NCI-H2196 treated with DMSO at 0.1 percent for 48 hours (cell line): Measurements from ENCODE around the gene AJM1.
"Not testable (repeated sequence)": the region's sequence is repeated elsewhere in the genome, so short reads cannot be mapped to it uniquely, and the experiment has no call there.

ENCODE experiments used
- DNase-seq: peaks from one replicate; lab custom pipeline; 2025; ENCODE audit not compliant: unreplicated experiment; lab: John Stamatoyannopoulos, UW

The AJM1 gene

DNA sequence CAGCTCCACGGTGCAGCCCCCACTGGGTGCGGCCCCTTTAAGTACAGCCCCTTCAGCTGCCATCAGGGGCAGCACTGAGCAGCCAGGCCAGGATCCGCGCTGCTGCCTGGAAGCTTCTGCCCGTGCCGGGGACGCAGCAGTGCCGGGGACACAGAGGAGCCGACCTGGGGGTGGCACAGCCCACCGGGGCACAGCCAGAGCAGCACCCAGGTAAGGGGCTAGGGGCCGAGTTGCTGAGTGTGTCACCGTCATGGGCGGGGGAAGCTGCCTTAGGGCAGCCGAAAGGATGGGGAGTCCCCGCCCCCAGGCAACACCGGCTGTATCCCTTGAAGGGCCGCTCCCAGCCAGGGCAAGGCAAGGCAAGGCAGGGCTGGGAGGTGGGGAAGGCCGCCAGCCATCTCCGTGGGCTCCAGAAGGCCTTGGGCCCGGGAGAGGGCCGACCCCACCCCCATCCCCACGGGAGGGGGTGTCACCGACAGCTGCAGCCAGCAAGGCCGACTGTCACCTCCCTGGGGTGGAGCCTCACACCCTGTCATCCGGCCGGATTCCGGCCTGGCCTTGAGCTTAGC, at the start of gene AJM1:
AJM1 (plus strand) TSS at position 99 of the 569 bp plus-strand sequence. CDS start 1,937 bp downstream, outside the sequence.
- peak; percentile 36 for DNase-seq

DNA sequence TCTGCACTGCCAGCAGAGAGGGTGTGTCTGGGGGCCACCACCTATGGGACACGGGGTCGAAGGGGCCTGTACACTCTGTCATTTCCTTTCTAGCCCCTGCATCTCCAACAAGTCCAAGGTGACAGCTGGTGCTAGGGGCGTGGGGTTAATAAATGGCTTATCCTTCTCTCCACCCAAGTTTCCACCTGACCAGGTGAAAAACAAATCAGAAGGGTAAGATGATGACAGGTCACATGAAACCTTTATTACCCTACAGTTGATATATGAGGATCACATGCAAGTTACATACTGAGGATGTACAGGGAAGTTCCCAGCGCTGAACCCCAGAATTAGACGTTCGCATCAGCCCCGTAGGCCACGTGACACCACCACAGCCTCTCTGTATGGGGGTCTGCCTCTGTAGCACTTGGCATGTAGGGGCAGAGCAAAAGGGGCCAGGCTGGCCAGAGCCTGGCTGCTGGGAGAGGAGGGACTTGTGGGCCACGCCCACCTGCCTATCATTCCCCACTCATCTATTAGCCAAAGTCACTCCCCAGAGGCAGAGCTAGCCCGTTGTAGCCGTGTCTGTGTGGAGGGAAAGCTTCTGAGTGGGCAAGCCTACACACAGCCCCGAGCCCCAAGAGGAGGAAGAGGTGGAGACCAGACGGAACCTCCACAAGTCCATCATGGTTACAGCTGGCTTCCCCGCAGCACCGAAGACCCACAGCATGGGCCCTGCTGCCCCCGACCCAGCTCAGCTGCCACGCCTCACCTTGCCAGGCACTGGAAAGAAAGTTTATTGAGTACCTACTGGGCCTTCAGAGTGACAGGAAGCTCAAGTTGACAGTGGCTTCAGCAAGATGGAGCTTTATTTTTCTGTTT, 49.0 kb upstream of the AJM1 start:
- DNase-seq, result no peak

DNA sequence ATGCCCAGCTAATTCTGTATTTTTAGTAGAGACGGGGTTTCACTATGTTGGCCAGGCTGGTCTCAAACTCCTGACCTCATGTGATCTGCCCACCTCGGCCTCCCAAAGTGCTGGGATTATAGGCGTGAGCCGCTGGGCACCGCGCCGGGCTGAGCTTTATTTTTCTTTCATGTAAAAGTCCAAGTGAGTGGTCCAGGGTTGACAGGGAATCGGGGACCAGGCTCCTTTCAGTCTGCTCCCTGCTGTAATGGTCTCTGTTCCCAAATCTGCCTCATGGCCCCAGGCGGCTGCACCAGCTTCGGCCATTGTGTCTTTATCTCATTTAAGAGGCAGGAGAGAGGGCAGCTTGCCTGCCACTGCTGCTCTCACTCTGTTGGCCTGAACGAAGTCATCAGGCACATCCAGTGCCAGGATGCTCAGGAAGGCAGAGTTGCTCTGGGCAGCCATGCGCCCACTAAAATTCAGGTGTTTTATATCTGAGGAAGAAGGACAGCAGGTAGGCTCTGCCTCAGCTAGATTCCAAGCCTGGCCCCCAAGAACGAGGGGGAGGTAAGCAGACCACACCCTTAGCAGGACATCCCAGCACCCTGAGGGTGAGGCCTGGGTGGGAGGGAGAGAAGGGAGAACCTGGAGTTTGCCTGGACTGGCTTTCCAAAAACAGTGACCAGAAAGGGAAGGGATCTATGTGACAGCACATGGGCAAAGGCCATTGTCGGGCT, 47.8 kb upstream of the AJM1 start:
- DNase-seq, result no peak

DNA sequence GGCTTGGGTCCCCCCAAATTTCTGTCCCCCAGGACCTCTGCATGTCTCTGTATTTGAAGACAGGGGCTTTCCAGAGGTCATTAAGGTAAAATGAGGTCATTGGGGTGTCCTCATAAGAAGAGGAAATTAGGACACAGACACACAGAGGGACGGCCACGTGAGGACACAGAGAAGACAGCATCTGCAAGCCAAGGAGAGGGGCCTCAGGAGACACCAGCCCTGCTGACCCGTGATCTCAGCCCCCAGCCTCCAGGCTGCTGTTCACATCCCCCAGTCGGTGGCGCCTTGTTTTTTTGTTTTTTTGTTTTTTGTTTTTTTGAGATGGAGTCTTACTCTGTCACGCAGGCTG, 47.3 kb upstream of the AJM1 start:
- DNase-seq, result no peak

DNA sequence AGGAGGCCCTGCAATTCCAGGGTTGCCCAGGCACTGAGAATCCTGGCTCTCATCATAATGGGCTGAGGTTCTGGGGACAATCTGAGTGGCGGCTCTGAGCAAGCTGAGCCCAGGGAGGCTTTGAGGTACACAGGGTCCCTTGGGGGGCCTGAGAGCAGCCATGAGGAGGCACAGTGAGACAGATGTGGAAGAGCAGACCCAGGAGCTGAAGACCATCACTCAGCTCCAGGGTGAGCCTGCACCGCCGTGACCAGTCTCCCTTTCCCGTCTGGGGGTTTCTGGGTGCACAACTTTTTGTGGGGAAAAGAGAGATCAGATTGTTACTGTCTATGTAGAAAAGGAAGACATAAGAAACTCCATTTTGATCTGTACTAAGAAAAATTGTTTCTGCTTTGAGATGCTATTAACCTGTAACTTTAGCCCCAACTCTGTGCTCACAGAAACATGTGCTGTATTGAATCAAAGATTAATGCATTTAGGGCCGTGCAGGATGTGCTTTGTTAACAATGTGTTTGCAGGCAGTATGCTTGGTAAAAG, 46.0 kb upstream of the AJM1 start, which contains the start of gene CCDC183:
CCDC183 (plus strand) TSS at position 101 of the 537 bp plus-strand sequence; CDS start at position 161, 60 bp downstream.
- no peak for DNase-seq

DNA sequence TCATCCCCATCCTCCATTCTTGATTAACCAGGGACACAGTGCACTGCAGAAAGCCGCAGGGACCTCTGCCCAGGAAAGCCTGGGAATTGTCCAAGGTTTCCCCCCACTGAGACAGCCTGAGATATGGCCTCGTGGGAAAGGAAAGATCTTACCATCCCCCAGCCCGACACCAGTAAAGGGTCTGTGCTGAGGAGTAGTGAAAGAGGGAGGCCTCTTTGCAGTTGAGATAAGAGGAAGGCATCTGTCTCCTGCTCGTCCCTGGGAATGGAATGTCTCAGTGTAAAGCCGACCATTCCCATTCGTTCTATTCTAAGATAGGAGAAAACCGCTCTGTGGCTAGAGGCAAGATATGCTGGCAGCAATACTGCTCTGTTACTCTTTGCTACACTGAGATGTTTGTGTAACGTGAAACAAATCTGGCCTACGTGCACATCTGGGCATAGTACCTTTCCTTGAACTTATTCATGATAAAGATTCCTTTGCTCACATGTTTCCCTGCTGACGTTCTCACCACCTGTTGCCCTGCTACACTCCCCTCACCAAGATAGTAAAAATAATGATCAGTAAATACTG, 45.4 kb upstream of the AJM1 start:
- DNase-seq, result not testable (repeated sequence)

DNA sequence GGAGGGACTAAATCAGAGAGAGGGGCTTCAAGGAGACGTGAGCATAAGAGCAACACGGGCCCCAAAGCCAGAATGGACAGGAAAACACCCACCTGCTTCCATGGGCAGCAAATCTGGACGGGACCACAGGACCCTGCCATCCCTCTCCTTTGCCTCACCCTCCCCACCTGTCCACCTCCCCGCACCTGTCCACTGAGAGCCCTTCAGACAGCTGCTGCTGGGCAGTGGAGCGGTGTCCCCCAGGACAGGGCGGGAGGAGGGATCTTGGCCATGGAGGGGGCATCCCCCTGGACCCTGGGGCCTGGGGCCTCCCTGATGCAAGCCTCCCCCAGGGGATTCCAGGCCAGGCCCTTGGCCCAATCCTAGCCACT, 43.6 kb upstream of the AJM1 start:
- no peak for DNase-seq

DNA sequence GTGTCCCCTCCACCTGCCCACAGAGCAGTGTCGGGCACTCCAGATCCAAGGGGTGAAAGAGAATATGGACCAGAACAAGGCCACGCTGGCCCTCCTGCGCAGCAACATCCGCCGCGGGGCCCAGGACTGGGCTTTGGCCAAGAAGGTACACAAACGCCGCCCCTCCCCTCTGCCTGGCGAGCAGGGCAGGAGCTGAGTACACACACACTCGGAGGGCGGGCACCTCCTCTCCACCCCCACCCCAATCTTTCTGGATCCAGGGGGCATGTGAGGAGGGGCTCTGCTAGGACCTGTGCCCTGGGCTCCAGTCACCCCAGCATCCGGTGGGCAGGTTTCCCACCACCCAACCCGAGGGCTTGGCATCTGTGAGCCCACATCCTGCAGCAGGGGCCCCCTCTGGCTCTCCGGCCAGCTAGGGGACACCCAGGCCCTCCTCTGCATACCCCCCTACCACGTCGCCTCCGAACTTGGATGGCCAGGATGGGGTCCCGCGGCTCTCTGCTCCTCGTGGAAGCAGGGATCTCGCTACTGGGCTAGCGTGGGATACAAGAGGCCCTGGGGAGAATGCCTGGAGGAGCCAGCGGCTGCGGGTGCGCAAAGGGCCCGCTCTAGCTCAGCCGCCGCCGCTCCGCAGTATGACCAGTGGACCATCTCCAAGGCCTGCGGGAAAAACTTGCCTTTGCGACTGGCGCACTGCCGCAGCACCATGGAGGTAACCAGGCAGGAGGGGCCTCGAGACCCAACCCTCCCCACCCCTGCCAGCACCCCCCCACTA, 43.0 kb upstream of the AJM1 start:
- peak; percentile 44 for DNase-seq

DNA sequence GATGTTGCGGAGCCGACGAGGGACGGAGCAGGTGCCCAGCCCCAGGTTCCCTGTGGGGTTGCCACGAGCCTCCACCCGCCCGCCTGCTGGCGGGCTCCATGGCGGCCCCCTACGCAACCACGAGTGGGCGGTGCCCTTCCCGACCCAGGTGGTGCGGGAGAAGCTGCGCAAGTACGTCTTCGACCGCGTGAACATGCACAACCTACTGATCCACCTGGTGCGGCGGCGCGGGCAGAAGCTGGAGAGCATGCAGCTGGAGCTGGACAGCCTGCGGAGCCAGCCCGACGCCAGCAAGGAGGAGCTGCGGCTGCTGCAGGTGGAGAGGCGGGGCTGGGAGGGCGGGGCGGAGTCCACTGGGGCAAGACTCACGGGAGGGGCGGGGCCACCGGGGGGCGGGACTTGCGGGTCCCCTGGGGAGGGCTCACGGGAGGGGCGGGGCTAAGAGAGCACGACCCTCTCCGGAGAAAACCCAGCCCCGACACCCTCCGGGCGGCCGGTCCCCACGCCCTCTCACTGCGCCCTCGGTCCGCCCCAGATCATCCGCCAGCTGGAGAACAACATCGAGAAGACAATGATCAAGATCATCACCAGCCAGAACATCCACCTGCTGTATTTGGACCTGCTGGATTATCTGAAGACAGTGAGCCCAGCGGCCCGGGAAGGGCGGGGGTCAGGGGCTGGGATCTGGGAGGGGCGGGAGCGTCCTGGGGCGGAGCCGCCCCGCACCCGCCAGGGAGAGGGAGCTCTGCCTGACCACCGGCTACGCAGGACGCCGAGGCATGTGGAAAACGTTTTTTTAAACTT, 42.2 kb upstream of the AJM1 start:
- peak; percentile 91 for DNase-seq

DNA sequence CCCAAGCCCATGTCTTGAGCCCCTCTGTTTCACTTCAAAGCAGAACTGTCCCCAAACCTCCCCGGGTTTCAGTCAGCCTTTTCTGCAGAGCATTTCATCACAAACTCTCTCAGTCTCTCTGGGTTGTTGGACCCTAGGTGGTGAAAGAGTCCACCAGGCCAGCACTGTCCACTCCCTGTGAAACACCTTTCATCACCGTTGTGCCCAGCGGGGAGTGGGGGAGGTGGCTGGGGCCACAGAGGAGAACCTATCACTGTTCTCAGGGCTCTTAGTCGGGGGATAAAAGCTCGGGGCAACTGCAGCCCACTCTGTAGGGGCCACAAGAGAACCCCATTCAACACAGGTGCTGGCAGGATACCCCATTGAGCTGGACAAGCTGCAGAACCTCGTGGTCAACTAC, 40.0 kb upstream of the AJM1 start:
- no peak for DNase-seq

DNA sequence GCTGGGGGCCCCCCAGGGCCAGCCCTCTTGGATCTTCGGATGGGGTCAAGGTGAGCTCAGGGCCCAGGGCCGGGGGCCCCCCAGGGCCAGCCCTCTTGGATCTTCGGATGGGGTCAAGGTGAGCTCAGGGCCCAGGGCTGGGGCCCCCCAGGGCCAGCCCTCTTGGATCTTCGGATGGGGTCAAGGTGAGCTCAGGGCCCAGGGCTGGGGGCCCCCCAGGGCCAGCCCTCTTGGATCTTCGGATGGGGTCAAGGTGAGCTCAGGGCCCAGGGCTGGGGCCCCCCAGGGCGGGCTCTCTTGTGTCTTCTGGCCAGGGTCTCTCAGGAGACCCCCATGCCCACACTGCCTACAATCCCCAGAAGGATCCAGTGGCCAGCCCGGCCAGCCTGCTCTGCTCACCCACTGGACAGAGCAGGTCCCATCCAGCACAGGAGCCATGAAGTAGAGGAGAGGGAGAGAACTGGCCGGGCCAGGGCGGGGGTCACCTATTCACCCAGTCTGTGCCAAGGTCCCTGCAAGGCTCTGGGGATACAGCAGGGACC, 39.2 kb upstream of the AJM1 start:
- not testable (repeated sequence) for DNase-seq

DNA sequence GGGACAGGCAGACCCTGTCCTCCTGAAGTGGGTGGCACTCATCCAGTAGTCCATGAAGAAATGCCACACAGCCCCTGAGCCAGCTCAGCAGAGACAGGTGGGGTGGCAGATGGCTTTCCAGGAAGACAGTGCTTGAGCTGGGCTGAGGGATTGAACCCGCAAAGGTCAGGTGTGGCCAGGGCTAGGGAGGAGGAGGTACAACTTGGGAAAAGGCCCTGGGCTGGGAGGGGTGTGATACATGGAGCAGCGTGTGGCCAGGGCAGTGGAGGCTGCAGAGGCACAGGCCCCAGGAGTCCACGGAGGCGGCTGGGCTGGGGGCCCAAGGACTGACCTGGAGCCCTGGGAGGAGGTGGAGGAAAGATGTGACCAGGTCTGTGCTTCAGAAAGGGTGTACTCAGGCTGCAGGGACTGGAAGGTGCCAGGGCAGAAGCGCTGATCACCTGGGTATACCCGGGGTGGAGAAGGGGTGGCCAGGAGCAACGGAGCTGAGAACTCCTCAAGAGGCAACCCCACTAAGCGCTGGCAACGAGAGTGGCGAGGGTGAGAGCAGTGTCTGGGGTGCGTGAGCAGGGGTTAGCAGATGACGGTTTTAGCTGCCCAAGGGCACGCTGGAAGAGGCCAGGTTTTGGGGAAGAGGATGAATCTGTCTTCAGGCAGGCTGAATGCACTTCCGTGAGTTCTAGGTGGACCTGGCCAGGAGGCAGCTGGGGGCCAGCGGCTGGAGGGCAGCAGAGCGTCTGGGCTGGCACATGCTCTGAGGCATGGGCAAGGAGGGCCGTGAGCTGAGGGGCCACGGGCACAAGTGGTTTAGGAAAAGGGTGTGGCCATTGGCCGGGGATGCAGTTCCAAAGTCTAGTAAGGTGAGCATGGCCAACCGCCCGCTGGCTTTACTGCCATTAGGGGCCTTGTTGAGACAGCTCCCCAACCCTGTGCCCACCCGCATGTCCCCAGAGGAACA, 38.4 kb upstream of the AJM1 start:
- no peak for DNase-seq

DNA sequence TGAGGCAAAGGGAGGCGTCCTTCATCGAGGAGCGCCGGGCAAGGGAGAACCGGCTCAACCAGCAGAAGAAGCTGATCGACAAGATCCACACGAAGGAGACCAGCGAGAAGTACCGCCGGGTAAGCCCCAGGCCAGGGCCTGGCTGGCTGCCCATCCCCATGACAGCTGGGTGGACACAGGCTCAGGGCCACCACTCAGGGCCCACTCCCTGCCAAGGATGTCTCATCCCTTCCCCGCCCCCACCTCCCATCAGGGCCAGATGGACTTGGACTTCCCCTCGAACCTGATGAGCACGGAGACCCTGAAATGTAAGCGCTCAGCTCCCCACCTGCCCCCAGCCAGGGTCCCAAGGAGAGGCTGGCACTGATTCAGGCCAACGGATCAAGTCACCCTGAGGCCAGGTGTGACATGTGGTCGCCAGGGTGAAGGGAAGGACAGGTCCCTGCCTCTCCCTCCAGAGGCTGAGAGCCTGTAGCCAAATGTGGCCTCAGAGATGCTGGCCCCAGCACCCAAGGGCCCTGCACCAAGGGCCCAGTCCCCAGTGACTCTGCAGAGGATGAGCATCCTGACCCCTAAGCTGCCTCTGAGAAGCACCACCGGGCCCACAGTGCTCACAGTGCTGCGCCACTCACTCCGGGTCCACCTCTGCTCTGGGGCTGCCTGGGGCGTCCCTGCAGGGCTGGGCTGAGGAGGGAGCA, 37.6 kb upstream of the AJM1 start:
- no peak for DNase-seq

DNA sequence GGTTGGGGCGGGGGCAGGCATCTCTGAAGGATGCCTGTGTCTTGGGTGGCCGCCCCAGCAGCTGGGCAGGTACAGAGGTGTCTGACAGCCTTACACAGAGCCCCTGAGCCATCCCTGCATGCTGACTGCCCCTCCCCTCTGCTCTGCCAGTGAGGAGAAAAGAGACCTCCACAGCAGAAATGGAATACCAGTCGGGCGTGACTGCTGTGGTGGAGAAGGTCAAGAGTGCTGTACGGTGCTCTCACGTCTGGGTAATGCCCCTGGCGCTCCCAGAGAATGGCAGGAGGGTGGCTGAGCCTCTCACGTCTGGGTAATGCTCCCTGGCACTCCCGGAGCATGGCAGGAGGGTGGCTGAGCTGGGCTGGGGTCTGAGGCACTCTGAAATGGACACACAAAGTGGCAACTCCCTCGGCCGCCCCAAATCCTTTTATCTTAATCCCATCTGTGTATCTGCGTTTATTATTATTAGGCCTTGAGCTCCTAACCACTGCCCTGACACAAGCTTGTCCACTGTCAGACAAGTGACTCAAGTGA, 37.0 kb upstream of the AJM1 start:
- DNase-seq, result no peak

DNA sequence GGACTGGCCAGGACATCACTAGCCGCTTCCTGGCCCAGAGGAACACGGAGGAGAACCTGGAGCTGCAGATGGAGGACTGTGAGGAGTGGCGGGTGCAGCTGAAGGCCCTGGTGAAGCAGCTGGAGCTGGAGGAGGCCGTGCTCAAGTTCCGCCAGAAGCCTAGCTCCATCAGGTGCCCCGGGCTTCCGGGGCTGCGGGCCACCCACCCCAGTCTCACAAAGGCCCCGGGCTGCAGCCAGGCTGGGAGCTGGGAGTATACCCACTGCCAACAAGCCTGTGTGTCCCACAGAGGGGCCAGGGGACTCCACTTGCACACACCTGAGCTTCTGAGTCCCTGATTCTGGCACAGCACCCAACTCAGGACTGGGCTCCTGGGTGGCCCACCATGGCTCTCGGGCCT, 36.2 kb upstream of the AJM1 start:
- no peak for DNase-seq

DNA sequence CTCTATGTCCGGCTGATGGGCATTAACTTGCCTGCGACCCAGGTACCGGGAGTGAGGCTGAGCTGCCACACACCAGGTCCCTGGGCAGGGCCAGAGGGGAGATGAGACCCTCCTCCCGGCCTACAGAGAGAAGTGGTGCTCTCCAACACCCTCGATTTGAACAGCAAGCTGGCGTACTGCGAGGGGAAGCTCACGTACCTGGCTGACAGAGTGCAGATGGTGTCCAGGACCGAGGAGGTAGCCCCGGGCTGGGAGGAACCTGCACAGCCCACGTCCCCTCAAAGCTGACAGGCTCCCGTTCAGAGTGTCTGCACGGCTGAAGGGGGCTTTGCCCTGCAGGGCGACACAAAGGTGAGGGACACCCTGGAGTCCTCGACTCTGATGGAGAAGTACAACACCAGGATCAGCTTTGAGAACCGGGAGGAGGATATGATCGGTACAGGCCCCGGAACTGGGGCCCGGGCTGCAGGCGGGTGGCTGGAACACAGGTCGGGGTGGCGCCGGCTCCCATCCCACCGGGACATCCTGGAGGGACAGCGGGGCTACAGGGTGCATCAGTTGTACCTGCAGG, 35.6 kb upstream of the AJM1 start:
- no peak for DNase-seq
